Frontal cortex (tissue), 4 donors: ENCODE measurements around the gene WNT3A. TPM values are rescaled to one million over a fixed set of nuclear protein-coding genes. Genes with fewer than 3 reads are reported as not detected.

ENCODE experiments used
- DNase-seq, 2 donors: peaks; one replicate each; pipeline ENCODE4 v3.0.0; 2012; ENCODE audit warnings: low spot score in 2 of 2
- FAIRE-seq: peaks from 2 replicates; lab custom pipeline; 2012; peaks lifted over from hg19 to GRCh38; lab: Jason Lieb, UNC
- total RNA-seq: library from RNA; depleted of rRNA; stranded (reverse); fragments of >200 nt; gene quantifications from one replicate; pipeline ENCODE4 v1.2.3, GENCODE V29; 2014
- donor health status: control.
- donor health status: control.
- donor health status: control.

WNT3A gene
- total RNA-seq, 1 donor from 2014 or later, result not detected

- FAIRE-seq (no peak), DNase-seq (no peak)
Observed at GRCh38 chr1:228022571-228023293, 15.9 kb downstream of the WNT3A start.

DNA sequence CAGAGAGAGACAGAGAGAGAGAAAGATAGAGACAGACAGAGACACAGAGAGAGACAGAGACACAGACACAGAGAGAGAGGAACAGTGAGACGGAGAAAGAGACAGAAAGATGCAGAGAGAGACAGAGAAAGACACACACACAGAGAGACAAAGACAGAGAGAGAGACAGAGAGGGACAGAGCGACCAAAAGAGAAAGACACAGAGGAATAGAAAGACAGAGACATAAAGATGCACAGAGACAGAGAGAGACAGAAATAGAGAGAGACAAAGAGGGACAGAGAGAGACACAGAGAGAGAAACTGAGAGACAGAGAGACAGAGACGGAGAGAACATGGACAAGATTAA lies 16.5 kb downstream of the WNT3A start:
- no peak for FAIRE-seq
- no peak for DNase-seq

DNA sequence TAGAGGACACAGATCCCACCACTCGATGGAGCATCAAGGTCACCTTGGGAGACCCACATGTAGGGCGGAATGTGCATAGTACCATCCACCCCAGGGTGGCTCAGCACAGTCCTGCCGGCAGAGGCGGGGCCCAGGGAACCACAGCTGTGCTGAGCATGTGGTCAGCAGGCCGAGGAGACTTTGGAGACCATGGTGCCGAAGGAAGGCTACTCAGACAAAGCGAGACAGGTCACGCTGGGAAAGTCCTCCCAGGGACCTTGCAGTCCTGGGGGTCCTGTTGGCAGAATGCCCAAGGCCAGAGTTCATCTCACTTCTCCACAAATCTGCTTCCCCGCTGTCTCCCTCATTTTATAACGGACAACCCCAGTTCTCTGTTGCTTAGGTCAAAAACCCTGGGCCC lies 22.5 kb downstream of the WNT3A start:
- FAIRE-seq (no peak), DNase-seq (no peak)

GRCh38 chr1:228030451-228031201 lies 23.8 kb downstream of the WNT3A start:
- FAIRE-seq (no peak), DNase-seq (no peak)

- DNase-seq (no peak), FAIRE-seq (no peak)
Observed at GRCh38 chr1:228031276-228031995, 24.6 kb downstream of the WNT3A start.

DNA sequence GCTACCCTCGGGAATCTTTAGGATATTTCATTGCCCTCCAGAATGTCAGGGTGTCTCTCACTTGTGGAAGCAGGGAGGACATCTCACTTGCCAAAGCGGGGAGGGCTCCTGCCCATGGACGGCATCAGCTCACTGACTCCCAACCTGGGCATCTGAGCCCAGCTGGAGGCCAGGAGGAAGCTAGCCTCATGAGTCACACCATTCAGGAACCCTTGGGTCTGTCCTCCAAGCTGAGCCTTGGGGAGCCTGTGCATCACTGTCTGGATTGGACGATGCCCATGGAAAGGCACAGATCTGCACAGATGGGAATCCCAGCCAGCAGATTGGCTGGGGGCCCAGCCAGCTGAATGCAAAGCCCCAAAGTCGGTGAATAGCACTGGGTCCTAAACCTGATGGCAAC lies 25.2 kb downstream of the WNT3A start:
- no peak for FAIRE-seq
- DNase-seq, result no peak

DNA sequence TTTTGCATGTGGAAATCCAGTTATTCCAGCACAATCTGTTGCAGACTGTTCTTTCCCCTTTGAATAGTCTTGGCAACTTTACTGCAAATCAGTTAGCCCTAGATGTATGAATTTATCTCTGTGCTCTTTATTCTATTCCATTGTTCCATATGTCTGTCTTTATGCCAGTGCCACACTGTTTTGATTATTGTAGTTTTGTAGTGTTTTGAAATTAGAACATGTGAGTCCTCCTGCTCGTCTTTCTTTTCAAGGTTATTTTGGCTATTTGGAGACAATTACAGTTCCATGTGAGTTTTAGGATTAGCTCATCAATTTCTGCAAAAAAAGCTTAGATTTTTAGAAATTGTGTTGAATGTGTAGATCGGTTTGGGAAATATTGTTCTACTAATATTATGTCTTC lies 26.6 kb downstream of the WNT3A start:
- FAIRE-seq (no peak), DNase-seq (no peak)

DNA sequence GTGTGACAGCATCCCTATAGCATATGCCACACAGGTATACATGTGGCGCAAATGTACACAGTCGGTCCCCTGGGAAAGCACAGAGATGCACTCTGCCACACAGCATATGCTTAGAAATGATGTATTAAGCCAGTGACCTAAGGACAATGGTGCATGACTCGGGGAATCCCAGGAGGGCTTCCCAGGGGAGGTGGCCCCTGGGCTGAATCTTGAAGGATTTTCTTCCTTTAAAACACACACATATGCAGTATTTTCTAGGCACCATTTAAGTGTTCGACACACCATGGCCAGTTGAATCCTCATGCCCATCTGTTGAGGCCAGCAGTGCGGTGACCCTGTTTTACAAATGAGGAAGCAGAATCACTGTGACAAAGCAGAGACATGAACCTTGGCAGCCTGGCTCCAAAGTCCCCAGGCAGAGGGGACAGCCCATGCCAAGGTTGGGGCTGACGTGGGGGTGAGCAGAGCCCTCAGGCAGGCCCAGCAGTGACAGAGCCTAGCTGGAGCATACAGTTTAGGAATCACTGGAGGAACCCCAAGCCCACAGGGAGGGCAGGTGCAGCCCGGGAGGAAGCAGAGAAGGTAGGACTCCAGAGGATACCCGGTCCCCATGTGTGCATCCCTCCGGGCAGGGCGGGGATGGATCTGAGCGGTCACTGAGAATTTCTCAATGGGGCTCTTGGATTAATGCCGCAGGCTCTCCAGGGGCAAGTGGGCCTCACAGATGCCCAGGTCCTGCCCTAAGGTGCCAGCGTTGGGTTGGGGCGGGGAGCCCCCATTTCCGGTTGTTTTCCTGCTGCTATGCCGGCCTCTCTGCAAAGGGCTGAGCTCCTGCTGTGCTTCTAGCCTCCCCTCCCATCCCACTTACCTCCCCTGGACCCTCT lies 28.4 kb downstream of the WNT3A start:
- FAIRE-seq, result no peak

DNA sequence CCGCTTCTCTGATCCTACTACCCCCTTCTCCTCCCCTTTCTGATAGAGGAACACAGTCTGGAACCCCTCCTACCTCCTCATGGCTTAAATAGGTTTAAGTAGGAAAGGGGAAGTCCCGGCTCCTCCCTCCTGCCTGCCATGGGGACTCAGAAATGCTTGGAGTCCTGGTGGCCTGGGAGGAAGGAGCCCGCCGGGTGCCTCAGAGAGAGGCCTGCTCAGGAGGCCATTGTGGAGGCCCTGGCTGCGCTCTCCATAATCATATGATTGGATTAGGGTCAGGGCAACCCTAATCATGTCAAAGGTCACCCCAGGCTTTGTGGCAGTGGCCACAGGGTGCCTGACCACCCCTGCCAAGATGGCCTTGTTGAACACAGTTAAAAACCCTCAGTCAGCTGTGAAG lies 29.0 kb downstream of the WNT3A start:
- DNase-seq (no peak), FAIRE-seq (no peak)

More for the DNA sequence above, 28.4 kb downstream of the WNT3A start:
- no peak for DNase-seq

DNA sequence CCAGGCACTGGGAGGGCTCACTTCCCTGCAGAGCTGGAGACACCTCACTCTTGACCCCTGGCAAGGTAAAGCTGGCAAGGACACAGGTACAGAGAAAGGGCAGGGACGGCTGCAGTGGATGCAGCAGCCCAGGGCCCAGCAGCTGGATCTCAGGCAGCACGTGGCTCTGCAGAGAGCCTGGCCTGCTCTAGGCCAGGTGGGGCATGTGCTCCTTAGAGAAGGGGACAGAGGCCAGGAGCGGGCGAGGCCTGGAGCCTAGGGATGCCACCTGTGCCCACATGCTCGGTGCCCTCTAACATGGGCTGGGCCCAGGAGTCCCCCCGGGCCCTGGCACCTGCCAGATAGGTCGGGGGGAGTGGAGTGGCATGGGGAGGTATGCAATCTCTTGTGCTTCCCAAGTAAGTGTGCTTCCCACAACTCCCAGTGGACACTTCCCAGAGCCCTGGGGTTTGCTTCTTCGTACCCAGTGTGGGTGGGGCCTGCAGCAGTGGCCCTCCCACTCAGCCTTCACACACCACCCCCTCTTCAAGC lies 30.0 kb downstream of the WNT3A start:
- no peak for FAIRE-seq

GRCh38 chr1:228037401-228038386 lies 30.9 kb downstream of the WNT3A start:
- no peak for FAIRE-seq
- no peak for DNase-seq

More for the DNA sequence above, 30.0 kb downstream of the WNT3A start:
- no peak for DNase-seq

- FAIRE-seq, result no peak
- no peak for DNase-seq
Observed at GRCh38 chr1:228038387-228039005, 31.7 kb downstream of the WNT3A start.

DNA sequence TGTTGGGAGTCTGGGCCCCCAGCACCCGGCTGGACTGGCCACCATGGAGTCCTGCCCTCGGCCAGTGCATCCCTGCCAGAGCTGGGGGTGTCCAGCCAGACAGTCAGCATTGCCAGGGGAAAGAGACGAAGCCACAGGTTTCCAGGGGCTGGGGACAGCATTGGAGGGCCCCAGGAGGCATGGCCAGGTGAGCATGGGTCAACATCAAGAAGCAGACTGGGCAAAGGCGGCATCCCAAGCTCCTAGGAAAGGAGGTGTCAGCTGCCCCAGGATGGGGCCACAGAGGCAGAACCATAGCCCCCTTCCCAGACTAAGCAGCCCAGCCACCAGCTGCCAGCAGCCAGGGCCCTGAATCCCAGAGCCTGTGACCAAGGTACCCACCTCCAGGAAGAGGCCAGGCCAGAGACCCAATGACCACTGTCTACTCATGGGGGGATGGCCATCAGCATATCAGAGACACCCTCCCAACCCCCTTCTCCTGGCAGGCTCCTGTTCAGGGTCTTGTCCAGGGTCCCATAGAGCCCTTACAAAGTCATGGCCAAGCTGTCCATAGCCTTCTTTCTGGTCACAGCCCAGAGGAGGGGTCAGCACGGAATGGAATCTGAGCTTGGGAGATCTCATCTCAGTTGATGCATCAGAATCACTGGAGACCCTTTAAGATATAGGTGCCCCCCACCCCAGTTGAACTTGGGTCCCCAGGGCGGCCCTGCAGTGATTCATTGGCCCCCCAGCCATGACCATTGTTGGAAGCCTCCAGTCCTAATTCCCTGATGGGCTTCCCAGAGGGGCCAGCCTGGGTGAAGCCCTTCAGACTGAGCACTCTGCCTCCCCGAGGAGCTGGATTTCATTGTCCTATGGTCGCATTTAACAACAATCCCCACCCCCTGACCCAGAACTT lies 32.5 kb downstream of the WNT3A start:
- FAIRE-seq (no peak), DNase-seq (no peak)

GRCh38 chr1:228039986-228040385 lies 33.2 kb downstream of the WNT3A start:
- DNase-seq (no peak), FAIRE-seq (no peak)

- no peak for FAIRE-seq
- no peak for DNase-seq
Observed at GRCh38 chr1:228041316-228041715, 34.5 kb downstream of the WNT3A start.

DNA sequence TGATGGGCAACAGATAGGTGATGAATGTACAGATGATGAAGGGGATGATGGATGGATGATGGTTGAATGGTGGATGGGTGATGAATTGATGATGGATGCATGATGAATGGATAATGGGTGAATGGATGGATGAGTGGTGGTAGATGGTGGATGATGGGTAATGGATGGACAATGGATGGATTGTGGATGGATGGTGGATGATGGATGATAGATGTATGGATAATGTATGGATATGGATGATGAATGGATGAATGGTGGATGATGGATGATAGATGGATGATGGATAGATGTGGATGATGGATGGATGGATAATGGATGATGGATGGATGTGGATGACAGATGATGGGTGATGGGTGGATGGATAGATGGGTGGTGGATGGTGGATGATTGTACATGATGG lies 35.7 kb downstream of the WNT3A start:
- FAIRE-seq (no peak), DNase-seq (no peak)

GRCh38 chr1:228043281-228043848 lies 36.6 kb downstream of the WNT3A start:
- FAIRE-seq, result no peak
- DNase-seq, result no peak
